HL-60 (cell line): ENCODE data around the gene IBTK.
"Not testable (repeated sequence)": the region's sequence is repeated elsewhere in the genome, so short reads cannot be mapped to it uniquely, and the experiment has no call there.

ENCODE experiments used
- DNase-seq, 2 experiments: peaks; one replicate each; pipeline ENCODE4 v3.0.0-alpha.2; 2010 to 2020; ENCODE audit warnings: low read depth in 1 of 2, low spot score in 1 of 2
- H3K27ac ChIP-seq: fragments of 250-450 bp; sonication (Bioruptor Pico); replicated peaks from 2 replicates; pipeline ENCODE4 v1.5.1; 2020; ENCODE audit warnings: mild to moderate bottlenecking, moderate library complexity
- H3K27me3 ChIP-seq: fragments of 250-450 bp; sonication (Bioruptor Pico); 2 replicates; pipeline ENCODE4 v1.5.1; 2021; ENCODE audit warnings: mild to moderate bottlenecking, moderate library complexity; ENCODE audit not compliant: insufficient read depth, poor library complexity, severe bottlenecking
- H3K4me3 ChIP-seq: replicated peaks from 2 replicates; pipeline ENCODE4 v1.5.1; 2011; ENCODE audit warnings: mild to moderate bottlenecking, control low read depth, low read length; ENCODE audit not compliant: insufficient read depth
- GABPA ChIP-seq: IDR thresholded peaks from 2 replicates; pipeline ENCODE4 v1.6.1; 2012; ENCODE audit warnings: low read depth
- POLR2AphosphoS5 ChIP-seq: IDR thresholded peaks from 2 replicates; pipeline ENCODE4 v1.6.1; 2012; ENCODE audit warnings: low read depth
- REST ChIP-seq: IDR thresholded peaks from 2 replicates; pipeline ENCODE4 v1.6.1; 2012; ENCODE audit warnings: low read depth; ENCODE audit not compliant: insufficient replicate concordance
- SPI1 ChIP-seq: IDR thresholded peaks from 2 replicates; pipeline ENCODE4 v1.6.1; 2012; ENCODE audit warnings: low read depth, mild to moderate bottlenecking, borderline replicate concordance
- TF ChIP-seq, protein P1 (sequence below): IDR thresholded peaks from one replicate; pipeline ENCODE4 v1.5.1; 2011; ENCODE audit warnings: low read length, control low read depth, inconsistent platforms; ENCODE audit not compliant: insufficient read depth

Gene IBTK

GRCh38 chr6:82260997-82261732 is 13.6 kb upstream of the IBTK start:
- TF ChIP-seq, protein P1, sequence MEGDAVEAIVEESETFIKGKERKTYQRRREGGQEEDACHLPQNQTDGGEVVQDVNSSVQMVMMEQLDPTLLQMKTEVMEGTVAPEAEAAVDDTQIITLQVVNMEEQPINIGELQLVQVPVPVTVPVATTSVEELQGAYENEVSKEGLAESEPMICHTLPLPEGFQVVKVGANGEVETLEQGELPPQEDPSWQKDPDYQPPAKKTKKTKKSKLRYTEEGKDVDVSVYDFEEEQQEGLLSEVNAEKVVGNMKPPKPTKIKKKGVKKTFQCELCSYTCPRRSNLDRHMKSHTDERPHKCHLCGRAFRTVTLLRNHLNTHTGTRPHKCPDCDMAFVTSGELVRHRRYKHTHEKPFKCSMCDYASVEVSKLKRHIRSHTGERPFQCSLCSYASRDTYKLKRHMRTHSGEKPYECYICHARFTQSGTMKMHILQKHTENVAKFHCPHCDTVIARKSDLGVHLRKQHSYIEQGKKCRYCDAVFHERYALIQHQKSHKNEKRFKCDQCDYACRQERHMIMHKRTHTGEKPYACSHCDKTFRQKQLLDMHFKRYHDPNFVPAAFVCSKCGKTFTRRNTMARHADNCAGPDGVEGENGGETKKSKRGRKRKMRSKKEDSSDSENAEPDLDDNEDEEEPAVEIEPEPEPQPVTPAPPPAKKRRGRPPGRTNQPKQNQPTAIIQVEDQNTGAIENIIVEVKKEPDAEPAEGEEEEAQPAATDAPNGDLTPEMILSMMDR, result no peak
- TF ChIP-seq SPI1, result peak; percentile 74
- no peak for DNase-seq
- Histone ChIP-seq H3K27ac (no peak overlapping the region), H3K27me3 (no peaks in the 10 kb centered on the region), H3K4me3 (no peak overlapping the region)

DNA sequence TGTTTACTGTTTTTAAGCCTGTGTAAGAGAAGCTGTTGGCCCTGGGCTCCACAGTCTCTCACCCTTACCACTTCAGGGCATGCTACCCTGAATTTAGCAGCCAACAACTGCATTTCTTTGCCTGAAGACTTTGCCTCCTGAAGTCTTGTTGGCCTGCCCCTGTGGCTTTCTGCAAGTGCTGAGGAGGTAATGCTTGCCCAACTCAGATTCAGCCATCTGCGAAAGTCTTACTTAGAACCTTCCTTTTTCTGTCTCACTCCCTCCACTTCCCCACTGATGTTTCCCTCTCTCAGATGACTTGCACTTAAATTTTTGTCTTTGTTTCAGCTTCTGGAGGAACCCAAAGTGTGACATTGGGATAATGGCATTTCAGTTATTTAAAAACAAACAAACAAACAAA is 11.8 kb upstream of the IBTK start:
- Histone ChIP-seq H3K27me3 (no peaks in the 10 kb centered on the region), H3K27ac (peak overlapping the region; percentile 23; the same call in 1 of the 2 replicates), H3K4me3 (no peak overlapping the region)
- TF ChIP-seq GABPA (no peak), POLR2AphosphoS5 (0 out of 2 replicates have a peak, but pooled peaks have one; percentile 23), SPI1 (peak; percentile 91; the same call in 1 of the 2 replicates)
- peak; percentile 27 to 86 for DNase-seq

GRCh38 chr6:82257088-82257774 is 9.7 kb upstream of the IBTK start:
- Histone ChIP-seq H3K27me3 (no peaks in the 10 kb centered on the region), H3K27ac (no peak overlapping the region), H3K4me3 (no peak overlapping the region)
- no peak for DNase-seq
- TF ChIP-seq POLR2AphosphoS5, result no peak

DNA sequence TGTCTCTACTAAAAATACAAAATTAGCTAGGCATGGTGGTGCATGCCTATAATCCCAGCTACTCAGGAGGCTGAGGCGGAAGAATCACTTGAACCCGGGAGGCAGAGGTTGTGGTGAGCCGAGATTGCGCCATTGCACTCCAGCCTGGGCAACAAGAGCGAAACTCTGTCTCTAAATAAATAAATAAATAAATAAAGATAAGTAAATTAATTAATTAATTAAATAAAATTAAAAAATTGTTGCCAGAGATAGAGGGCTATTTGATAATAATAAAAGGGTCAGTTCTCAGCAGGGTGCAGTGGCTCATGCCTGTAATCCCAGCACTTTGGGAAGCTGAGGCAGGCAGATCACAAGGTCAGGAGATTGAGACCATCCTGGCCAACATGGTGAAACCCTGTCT is 7.2 kb upstream of the IBTK start:
- H3K4me3 ChIP-seq, H3K27ac ChIP-seq, DNase-seq, H3K27me3 ChIP-seq: not testable (repeated sequence)

GRCh38 chr6:82251942-82252341 is 4.4 kb upstream of the IBTK start:
- Histone ChIP-seq H3K27ac (no peak overlapping the region), H3K27me3 (no peaks in the 10 kb centered on the region), H3K4me3 (no peak overlapping the region)
- DNase-seq, result peak in 1 of 2 experiments; percentile 9
- TF ChIP-seq, protein P1, result peak; percentile 16
- TF ChIP-seq GABPA (no peak), SPI1 (no peak)

GRCh38 chr6:82249381-82250253 is 2.1 kb upstream of the IBTK start:
- H3K4me3 ChIP-seq, result no peak overlapping the region
- no peak overlapping the region for H3K27ac ChIP-seq
- no peak for DNase-seq
- TF ChIP-seq POLR2AphosphoS5, result no peak
- TF ChIP-seq, protein P1, result no peak
- no peak for TF ChIP-seq REST
- TF ChIP-seq SPI1, result no peak
- no peaks in the 10 kb centered on the region for H3K27me3 ChIP-seq
